Gastroesophageal sphincter (tissue), 4 donors: Measurements from ENCODE around the gene TMTC1. TPM values are rescaled to one million over a fixed set of nuclear protein-coding genes. Genes with fewer than 3 reads are reported as not detected.

Source experiments
- ATAC-seq: fragments of 150-250 bp; one replicate; pipeline ENCODE4 v1.9.1; 2016; ENCODE audit warnings: mild to moderate bottlenecking, moderate library complexity
- H3K27ac ChIP-seq, 4 donors: fragments of 200-600 bp; sonication (generic) in 3 of 4; 1 replicate in 3 of 4; 2 replicates in 1 of 4; pipeline ENCODE4 v1.5.1; 2016 to 2019
- H3K27me3 ChIP-seq: fragments of 200-600 bp; sonication (generic); one replicate; pipeline ENCODE4 v1.5.1; 2019
- H3K36me3 ChIP-seq, 2 donors: fragments of 200-600 bp; sonication (generic); one replicate each; pipeline ENCODE4 v1.5.1; 2019; ENCODE audit warnings: control low read depth in 1 of 2
- H3K4me1 ChIP-seq, 3 donors: fragments of 200-600 bp; sonication (generic); 1 replicate in 2 of 3; 2 replicates in 1 of 3; pipeline ENCODE4 v1.5.1; 2016 to 2019; ENCODE audit warnings: control low read depth in 2 of 3
- H3K4me3 ChIP-seq, 2 donors: fragments of 200-600 bp; sonication (generic); one replicate each; pipeline ENCODE4 v1.5.1; 2019; ENCODE audit warnings: mild to moderate bottlenecking in 1 of 2, moderate library complexity in 1 of 2
- H3K9me3 ChIP-seq, 3 donors: fragments of 200-600 bp; sonication (generic); one replicate each; pipeline ENCODE4 v1.5.1; 2017 to 2019; ENCODE audit warnings: control low read depth in 2 of 3
- EP300 ChIP-seq: sonication (generic); formaldehyde crosslinking; IDR thresholded peaks from one replicate; pipeline ENCODE4 v1.6.1; 2017; ENCODE audit warnings: antibody characterized with exemption, mild to moderate bottlenecking
- POLR2A ChIP-seq, 2 donors: fragments of 450-650 bp; IDR thresholded peaks; one replicate each; pipeline ENCODE4 v1.6.1; 2017; ENCODE audit warnings: antibody characterized with exemption in 2 of 2, mild to moderate bottlenecking in 2 of 2, moderate library complexity in 1 of 2
- POLR2AphosphoS5 ChIP-seq: sonication (generic); formaldehyde crosslinking; IDR thresholded peaks from one replicate; pipeline ENCODE4 v1.6.1; 2017; ENCODE audit warnings: antibody characterized with exemption
- WGBS, 2 donors: methylation state at CpG; one replicate each; pipeline ENCODE4 v1.1.5; 2018; ENCODE audit warnings: low coverage in 1 of 2; 5-methylcytosine and 5-hydroxymethylcytosine counted together
- total RNA-seq, 4 donors: library from RNA; depleted of rRNA; stranded (reverse); fragments of >200 nt; gene quantifications; one replicate each; pipeline ENCODE4 v1.1.0, GENCODE V29; 2016
- TF ChIP-seq, protein P1 (sequence below), 4 experiments: fragments of 200-600 bp in 2 of 4; fragments of 450-650 bp in 2 of 4; sonication (generic) in 1 of 4; IDR thresholded peaks; one replicate each; pipeline ENCODE4 v1.5.1; 2017 to 2019; ENCODE audit warnings: antibody characterized with exemption in 4 of 4, mild to moderate bottlenecking in 2 of 4, moderate library complexity in 2 of 4

Gene TMTC1
- total RNA-seq, 4 donors from 2014 or later = 94.0 to 190 (median 117) TPM

DNA sequence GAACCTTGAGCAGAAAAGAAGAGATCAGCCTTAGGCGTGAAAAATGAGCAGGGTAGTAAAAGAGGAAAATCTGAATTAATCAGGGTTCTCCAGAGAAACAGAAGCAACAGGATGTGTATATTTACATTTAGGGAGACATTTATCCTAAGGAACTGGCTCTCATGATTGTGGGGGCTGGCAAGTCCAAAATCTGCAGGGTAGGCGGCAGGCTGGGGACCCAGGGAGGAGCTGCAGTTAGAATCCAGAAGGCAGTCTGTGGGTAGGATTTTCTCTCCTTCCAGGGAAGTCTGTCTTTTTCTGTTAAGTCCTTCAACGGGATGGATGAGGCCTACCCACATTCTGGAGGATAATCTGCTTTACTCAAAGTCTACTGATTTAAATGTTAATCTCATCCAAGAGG lies 218.8 kb downstream of the TMTC1 start:
- TF ChIP-seq, protein P1, sequence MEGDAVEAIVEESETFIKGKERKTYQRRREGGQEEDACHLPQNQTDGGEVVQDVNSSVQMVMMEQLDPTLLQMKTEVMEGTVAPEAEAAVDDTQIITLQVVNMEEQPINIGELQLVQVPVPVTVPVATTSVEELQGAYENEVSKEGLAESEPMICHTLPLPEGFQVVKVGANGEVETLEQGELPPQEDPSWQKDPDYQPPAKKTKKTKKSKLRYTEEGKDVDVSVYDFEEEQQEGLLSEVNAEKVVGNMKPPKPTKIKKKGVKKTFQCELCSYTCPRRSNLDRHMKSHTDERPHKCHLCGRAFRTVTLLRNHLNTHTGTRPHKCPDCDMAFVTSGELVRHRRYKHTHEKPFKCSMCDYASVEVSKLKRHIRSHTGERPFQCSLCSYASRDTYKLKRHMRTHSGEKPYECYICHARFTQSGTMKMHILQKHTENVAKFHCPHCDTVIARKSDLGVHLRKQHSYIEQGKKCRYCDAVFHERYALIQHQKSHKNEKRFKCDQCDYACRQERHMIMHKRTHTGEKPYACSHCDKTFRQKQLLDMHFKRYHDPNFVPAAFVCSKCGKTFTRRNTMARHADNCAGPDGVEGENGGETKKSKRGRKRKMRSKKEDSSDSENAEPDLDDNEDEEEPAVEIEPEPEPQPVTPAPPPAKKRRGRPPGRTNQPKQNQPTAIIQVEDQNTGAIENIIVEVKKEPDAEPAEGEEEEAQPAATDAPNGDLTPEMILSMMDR (IDR thresholded peaks at IDR 0.05) = no peak
- TF ChIP-seq POLR2AphosphoS5 (no peak), POLR2A (IDR thresholded peaks at IDR 0.05) (no peak), EP300 (no peak)
- Histone ChIP-seq H3K4me1 (peaks cover 3 to 45% (median 9%) of the 10 kb centered on the region in 3 donors), H3K36me3 (peaks cover 0 to 16% of the 10 kb centered on the region in 2 donors), H3K9me3 (no peaks in the 10 kb centered on the region), H3K27me3 (no peaks in the 10 kb centered on the region), H3K4me3 (no peak overlapping the region), H3K27ac (no peak overlapping the region)
- 73 to 82% methylated on average over 3 of the region's 3 CpGs for WGBS, 2 donors
- no peak for ATAC-seq

DNA sequence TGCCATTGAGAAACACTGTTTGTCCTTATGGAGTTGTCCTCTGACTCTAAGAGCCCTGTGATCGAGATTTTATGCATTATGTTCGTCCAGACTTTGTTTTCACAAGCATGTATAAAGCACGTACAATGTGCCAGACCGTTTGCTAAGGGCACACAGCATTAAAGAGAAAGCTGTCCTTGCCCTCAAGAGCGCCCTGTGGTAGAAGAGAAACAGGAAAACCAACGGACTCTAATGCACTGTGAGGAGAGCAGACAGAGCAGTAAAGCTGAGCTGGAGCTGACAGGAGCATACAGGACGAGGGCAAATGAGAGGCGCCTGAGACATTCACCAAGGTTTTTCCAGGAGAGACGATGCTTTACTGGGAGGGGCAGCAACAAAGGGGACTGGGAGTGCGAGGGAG lies 220.1 kb downstream of the TMTC1 start:
- 69 to 81% methylated on average over 4 to 9 of the region's 10 CpGs for WGBS, 2 donors
- Histone ChIP-seq H3K27me3 (no peaks in the 10 kb centered on the region), H3K36me3 (peaks cover 0 to 16% of the 10 kb centered on the region in 2 donors), H3K4me3 (no peak overlapping the region), H3K4me1 (peaks cover 3 to 32% (median 9%) of the 10 kb centered on the region in 3 donors), H3K27ac (peak overlapping the region in 3 of 4 donors; percentile 53 to 74 (median 68)), H3K9me3 (no peaks in the 10 kb centered on the region)
- TF ChIP-seq, protein P1 (IDR thresholded peaks at IDR 0.05) = no peak
- no peak for TF ChIP-seq POLR2A (IDR thresholded peaks at IDR 0.05)
- TF ChIP-seq EP300 = no peak
- TF ChIP-seq POLR2AphosphoS5 = no peak
- no peak for ATAC-seq

DNA sequence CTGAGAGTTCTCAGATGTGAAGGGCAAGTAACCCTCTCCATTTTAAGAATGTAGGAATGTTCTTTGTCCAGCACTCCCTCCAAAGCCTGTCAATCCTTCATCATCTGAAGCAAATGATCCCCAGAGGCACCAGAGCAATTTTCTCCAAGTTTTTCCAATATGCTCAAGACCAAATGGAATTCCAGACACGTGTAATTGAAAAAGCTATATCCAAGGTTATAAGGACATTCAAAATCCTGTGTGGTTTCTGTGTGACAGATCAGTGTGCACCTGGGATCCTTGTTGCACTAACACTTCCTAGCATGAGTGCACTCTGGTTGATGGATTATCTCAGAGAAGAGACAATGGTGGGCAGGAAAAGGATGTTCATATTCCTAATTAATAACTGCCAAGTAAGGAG lies 220.7 kb downstream of the TMTC1 start:
- H3K4me1 ChIP-seq = peaks cover 3 to 32% (median 9%) of the 10 kb centered on the region in 3 donors
- peak overlapping the region; percentile 39 to 74 (median 60) for H3K27ac ChIP-seq

DNA sequence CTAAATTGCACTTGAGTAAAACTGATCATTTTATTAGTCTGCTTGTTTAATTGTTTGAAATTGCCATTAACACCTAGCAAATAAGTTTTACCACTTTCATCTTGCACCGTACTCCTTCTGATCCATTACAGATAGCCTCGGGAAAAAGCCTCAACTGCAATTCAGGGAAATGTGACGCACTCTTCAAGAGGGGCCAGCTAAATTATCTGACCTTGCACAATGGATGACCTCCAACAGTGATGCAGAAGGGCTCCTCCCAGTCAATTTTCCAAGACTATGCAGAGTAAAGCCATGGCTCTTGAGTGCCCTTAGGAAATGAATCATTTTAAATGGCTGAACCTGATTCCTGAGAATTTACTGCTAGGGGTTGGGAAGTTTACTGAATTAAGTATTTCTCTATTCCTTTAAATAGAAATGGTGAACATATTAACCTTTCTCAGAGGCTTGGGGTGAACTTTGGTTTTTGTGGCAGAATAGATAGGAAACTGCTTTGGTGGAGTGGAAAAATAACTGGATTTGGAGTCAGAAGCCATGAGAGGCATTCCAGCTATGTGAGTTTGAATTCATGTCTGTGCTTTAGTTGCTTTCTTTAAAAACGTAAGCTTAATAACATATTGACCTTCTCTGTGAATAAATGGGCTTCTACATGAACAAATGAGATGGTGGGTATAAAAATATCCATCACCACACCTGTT lies 221.5 kb downstream of the TMTC1 start:
- Histone ChIP-seq H3K4me1 (peaks cover 3 to 32% (median 9%) of the 10 kb centered on the region in 3 donors), H3K27ac (peak overlapping the region in 3 of 4 donors; percentile 56 to 74 (median 68)), H3K4me3 (no peak overlapping the region), H3K9me3 (no peaks in the 10 kb centered on the region), H3K36me3 (peaks cover 0 to 18% of the 10 kb centered on the region in 2 donors), H3K27me3 (no peaks in the 10 kb centered on the region)
- TF ChIP-seq, protein P1 (IDR thresholded peaks at IDR 0.05) = no peak
- TF ChIP-seq POLR2AphosphoS5 (peak; percentile 34), POLR2A (IDR thresholded peaks at IDR 0.05) (no peak), EP300 (no peak)
- WGBS, 2 donors = 32 to 40% methylated on average over 4 of the region's 4 CpGs
- peak; percentile 96 for ATAC-seq

More for the DNA sequence above, 220.7 kb downstream of the TMTC1 start:
- H3K27me3 ChIP-seq = no peaks in the 10 kb centered on the region
- peaks cover 0 to 16% of the 10 kb centered on the region in 2 donors for H3K36me3 ChIP-seq
- TF ChIP-seq POLR2AphosphoS5 = no peak
- TF ChIP-seq POLR2A (IDR thresholded peaks at IDR 0.05) = no peak
- TF ChIP-seq, protein P1 (IDR thresholded peaks at IDR 0.05) = no peak
- no peak for TF ChIP-seq EP300
- 73% methylated on average over 1 of the region's 1 CpG; no CpG with 5 or more reads in 1 of the 2 donors for WGBS, 2 donors
- no peak overlapping the region for H3K4me3 ChIP-seq
- H3K9me3 ChIP-seq = no peaks in the 10 kb centered on the region
- ATAC-seq = no peak

DNA sequence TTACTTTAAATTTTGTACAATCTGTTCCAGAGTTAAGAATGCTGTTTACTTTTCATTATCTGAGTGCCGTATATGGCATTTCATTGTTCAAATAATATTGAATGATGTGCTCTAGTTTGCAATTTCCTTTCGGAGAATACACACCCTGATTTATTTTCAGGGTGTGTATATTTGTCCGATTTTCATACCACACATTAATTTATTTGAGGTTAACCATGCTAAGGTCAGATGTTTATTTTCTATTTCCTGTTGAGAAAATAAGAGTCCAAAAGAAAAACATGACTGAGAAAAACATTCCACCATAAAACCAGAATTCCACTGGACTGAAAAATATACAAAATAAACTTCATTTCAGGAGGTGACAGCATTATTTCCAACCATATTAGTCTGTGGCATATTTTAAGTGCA lies 222.1 kb downstream of the TMTC1 start:
- H3K4me3 ChIP-seq = no peak overlapping the region
- no peak for TF ChIP-seq POLR2AphosphoS5
- no peak for TF ChIP-seq POLR2A (IDR thresholded peaks at IDR 0.05)
- TF ChIP-seq EP300 = no peak
- ATAC-seq = peak; percentile 32
- H3K4me1 ChIP-seq = peaks cover 3 to 29% (median 9%) of the 10 kb centered on the region in 3 donors
- 49 to 60% methylated on average over 3 of the region's 3 CpGs for WGBS, 2 donors
- no peaks in the 10 kb centered on the region for H3K27me3 ChIP-seq
- H3K9me3 ChIP-seq = no peaks in the 10 kb centered on the region
- H3K36me3 ChIP-seq = peaks cover 0 to 19% of the 10 kb centered on the region in 2 donors
- peak overlapping the region in 3 of 4 donors; percentile 56 to 74 (median 68) for H3K27ac ChIP-seq
